C4-2B (cell line): Measurements from ENCODE around the gene SEMG1.
A peak's percentile ranks its signal among the peaks of the same experiment; 100 is the strongest.

ENCODE experiments used
- H3K27ac ChIP-seq: fragments of 450-650 bp; 2 replicates; pipeline ENCODE4 v1.5.1; 2017
- CTCF ChIP-seq: fragments of 450-650 bp; conservative IDR thresholded peaks from 2 replicates; pipeline ENCODE4 v1.5.1; 2017; ENCODE audit warnings: mild to moderate bottlenecking
- ZFX ChIP-seq: fragments of 450-650 bp; IDR thresholded peaks from 2 replicates; pipeline ENCODE4 v1.6.1; 2017

Gene SEMG1

GRCh38 chr20:45176526-45177267 lies 30.1 kb upstream of the SEMG1 start:
- peak overlapping the region; percentile 43 for H3K27ac ChIP-seq
- TF ChIP-seq ZFX (no peak), CTCF (no peak)

- no peak for TF ChIP-seq CTCF
- no peak for TF ChIP-seq ZFX
- no peak overlapping the region for H3K27ac ChIP-seq
These were observed 27.7 kb upstream of the SEMG1 start for GRCh38 chr20:45179166-45179565.

- no peak overlapping the region for H3K27ac ChIP-seq
- no peak for TF ChIP-seq ZFX
- TF ChIP-seq CTCF = no peak
These were observed 25.2 kb upstream of the SEMG1 start for GRCh38 chr20:45181639-45182038.

DNA sequence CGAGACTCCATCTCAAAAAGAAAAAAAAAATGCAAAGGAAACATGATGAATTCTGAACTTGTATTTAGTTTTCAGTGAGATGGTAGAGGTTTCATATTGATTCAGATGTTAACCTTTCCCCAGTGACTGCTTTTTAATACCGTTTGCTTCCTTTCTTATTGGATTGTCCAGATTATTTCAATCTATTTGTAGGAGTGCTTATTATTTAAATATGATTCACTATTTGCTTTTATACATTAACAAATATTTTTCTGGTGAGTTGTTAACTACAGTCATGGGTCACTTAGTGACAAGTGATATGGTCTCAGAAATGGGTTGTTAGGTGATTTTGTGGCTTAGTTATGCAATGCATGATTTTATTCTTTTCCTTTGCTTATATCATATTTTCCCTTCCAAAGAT lies 23.7 kb upstream of the SEMG1 start:
- TF ChIP-seq ZFX (no peak), CTCF (no peak)

GRCh38 chr20:45187693-45188092 lies 19.1 kb upstream of the SEMG1 start:
- H3K27ac ChIP-seq = no peak overlapping the region
- TF ChIP-seq ZFX (no peak), CTCF (no peak)

More for the DNA sequence above, 23.7 kb upstream of the SEMG1 start:
- no peak overlapping the region for H3K27ac ChIP-seq

GRCh38 chr20:45189067-45189609 lies 17.7 kb upstream of the SEMG1 start:
- TF ChIP-seq CTCF (no peak), ZFX (no peak)
- no peak overlapping the region for H3K27ac ChIP-seq

DNA sequence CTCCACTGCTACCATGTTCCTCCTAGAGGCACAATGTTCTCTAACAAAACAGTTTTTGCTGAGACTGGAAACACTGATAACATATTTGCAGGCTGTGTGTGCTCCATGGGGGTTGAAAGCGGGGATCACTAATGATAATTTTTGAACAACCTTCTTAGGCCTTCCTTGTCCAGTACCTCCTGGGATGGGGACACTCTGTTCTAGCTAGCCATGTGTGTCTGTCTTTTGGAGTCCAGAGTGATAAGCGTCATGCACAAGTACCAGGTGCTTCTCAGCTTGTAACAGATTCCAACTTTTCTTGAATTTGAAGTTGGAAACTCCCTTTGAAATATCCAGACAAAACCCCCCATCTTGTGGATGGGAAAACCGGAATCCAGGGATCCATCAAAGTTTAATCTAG lies 17.0 kb upstream of the SEMG1 start:
- no peak overlapping the region for H3K27ac ChIP-seq
- TF ChIP-seq CTCF (no peak), ZFX (no peak)
